ENCODE results near the gene HRH3. TPM values are rescaled to one million over a fixed set of nuclear protein-coding genes. Genes with fewer than 3 reads are reported as not detected.

HRH3 gene
- total RNA-seq, 1 experiment from 2014 or later = 1.8 TPM

GRCh38 chr20:62171245-62171644 lies 48.8 kb downstream of the HRH3 start:
- no peak for TF ChIP-seq CTCF (conservative IDR thresholded peaks at IDR 0.05)
- H3K23ac ChIP-seq (ENCODE audit: insufficient read length, low read depth, low read length) = no peak overlapping the region
- no peak overlapping the region for H3K9ac ChIP-seq (ENCODE audit: extremely low read depth, insufficient read length, low read length)
- Mint-ChIP-seq H3K27me3 (ENCODE audit: low read depth) (no peaks in the 10 kb centered on the region; the same call in 1 of the 2 replicates), H3K27ac (peak overlapping the region in 2 of 3 experiments; percentile 24 to 26; a peak in 3 of 7 replicates), H3K9me3 (no peaks in the 10 kb centered on the region), H3K4me1 (no peaks in the 10 kb centered on the region), H3K36me3 (ENCODE audit: insufficient read depth in 1 of 3, low read depth in 3 of 3) (peaks cover 11 to 44% (median 36%) of the 10 kb centered on the region in 3 experiments), H3K4me3 (no peak overlapping the region)
- H4K20me1 ChIP-seq (ENCODE audit: control insufficient read depth, insufficient read depth, insufficient read length) = no peaks in the 10 kb centered on the region
- no peaks in the 10 kb centered on the region for H3K4me1 ChIP-seq (ENCODE audit: insufficient read depth, low read length)
- H2BK20ac ChIP-seq (ENCODE audit: low read depth, low read length, poor library complexity, severe bottlenecking) = no peak overlapping the region
- no peak overlapping the region for H3T11ph ChIP-seq (ENCODE audit: low read length)
- no peak overlapping the region for H2BK12ac ChIP-seq (ENCODE audit: insufficient read length, low read depth, low read length)
- no peak overlapping the region for H3K4ac ChIP-seq (ENCODE audit: low read depth, low read length)
- no peak overlapping the region for H2BK120ac ChIP-seq (ENCODE audit: low read depth, low read length, poor library complexity, severe bottlenecking)
- H2AK5ac ChIP-seq (ENCODE audit: insufficient read length, low read length) = no peak overlapping the region
- H3K14ac ChIP-seq (ENCODE audit: insufficient read depth, low read length) = no peak overlapping the region
- no peak overlapping the region for H4K91ac ChIP-seq (ENCODE audit: insufficient read length, low read depth, low read length)
- no peak overlapping the region for H3K56ac ChIP-seq (ENCODE audit: insufficient read length, low read depth, low read length)
- no peak overlapping the region for H2BK5ac ChIP-seq (ENCODE audit: insufficient read length, low read length)
- no peaks in the 10 kb centered on the region for H3K27me3 ChIP-seq (ENCODE audit: insufficient read depth, low read length)
- no peak overlapping the region for H3K27ac ChIP-seq (ENCODE audit: insufficient read length, low read depth, low read length)
- H2AFZ ChIP-seq (ENCODE audit: low read length) = no peak overlapping the region
- no CpG with 5 or more reads among the region's 8 CpGs for WGBS (ENCODE audit: extremely low coverage, insufficient read length, low lambda C conversion rate)
- DNase-seq = no peak
- H3K79me2 ChIP-seq (ENCODE audit: insufficient read depth, low read length) = no peaks in the 10 kb centered on the region
- H3K79me1 ChIP-seq (ENCODE audit: insufficient read depth, low read depth, low read length, poor library complexity, severe bottlenecking) = no peaks in the 10 kb centered on the region
- no peak overlapping the region for H4K5ac ChIP-seq (ENCODE audit: insufficient read length, low read depth, low read length)
- no peak overlapping the region for H4K8ac ChIP-seq (replicated peaks; ENCODE audit: insufficient read length, low read depth, low read length)
- H3K9me3 ChIP-seq (ENCODE audit: control insufficient read depth, low read depth, low read length) = no peaks in the 10 kb centered on the region
- H3K18ac ChIP-seq (ENCODE audit: insufficient read length, low read depth, low read length) = no peak overlapping the region
- no peak overlapping the region for H2BK15ac ChIP-seq (ENCODE audit: low read depth, low read length)
- no peaks in the 10 kb centered on the region for H3K23me2 ChIP-seq (ENCODE audit: insufficient read length, low read depth, low read length, poor library complexity, severe bottlenecking)
- no peak overlapping the region for H3K4me2 ChIP-seq (ENCODE audit: insufficient read depth, insufficient read length, low read length)
